ENCODE data around the gene PSTPIP1. TPM values are rescaled to one million over a fixed set of nuclear protein-coding genes. Genes with fewer than 3 reads are reported as not detected.

The PSTPIP1 gene
- total and polyA plus RNA-seq, 9 of the 15 experiments (the other 6 are each of a cell fraction or from before 2014, with no cell fraction given): not detected

DNA sequence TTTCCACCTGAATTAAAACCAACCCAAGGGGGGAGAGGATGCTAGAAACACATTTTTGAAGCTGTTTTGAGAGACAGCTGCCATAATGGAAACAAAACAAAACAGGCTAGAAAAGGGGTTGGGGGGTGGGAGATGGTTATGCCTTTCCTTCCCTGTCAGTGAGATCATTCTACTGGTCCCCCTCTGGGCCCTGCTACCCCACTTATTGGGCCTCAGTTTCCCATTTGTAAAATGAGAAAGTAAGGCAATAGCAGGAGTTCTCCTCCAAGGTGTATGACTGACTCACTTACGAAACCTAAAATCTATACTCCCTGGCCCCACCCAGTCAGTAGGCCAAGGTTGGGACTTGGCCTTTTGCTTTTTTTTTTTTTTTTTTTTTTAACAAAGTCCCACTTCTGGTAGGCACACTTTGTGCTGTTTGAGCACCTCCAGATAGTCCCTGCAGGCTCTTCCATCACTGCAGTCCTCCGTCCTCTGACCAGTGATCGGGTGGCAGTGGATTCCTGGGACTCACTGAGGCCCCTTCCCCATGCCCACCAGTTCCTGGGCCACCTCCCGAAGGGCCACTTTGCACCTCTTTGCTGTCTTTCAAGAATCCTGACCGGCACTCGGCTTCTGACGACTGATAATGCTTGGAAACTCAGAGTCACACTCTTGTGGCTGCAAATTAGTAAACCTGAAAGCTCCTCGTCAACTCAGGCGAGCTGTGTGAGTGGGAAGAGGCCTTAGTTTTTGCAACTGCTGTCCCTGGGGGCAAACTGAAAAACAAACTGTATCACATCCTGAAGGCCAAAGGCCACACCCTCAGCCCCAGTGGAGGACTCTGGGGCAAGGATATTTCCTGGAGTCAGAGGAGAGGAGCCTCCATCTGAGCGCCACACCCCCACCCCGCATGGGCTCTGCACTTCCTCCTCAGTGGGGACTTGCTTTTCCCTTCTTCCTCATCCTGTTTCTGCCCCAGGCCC, 6.7 kb upstream of the PSTPIP1 start:
- no peak overlapping the region for H3K9ac ChIP-seq (ENCODE audit: insufficient read depth in 1 of 2, low read depth in 2 of 2, low read length in 2 of 2)
- H3K9me1 ChIP-seq (ENCODE audit: control insufficient read depth, insufficient read depth, low read length): no peaks in the 10 kb centered on the region
- peak overlapping the region; percentile 59; the same call in 1 of the 2 replicates for H3K4me2 ChIP-seq (ENCODE audit: insufficient read depth, low read length)
- no peaks in the 10 kb centered on the region for H3K36me3 ChIP-seq (ENCODE audit: control insufficient read depth, insufficient read depth, low read length)
- H3K79me2 ChIP-seq (ENCODE audit: control insufficient read depth, insufficient read depth, low read length): no peaks in the 10 kb centered on the region
- H3K4me3 ChIP-seq: no peak overlapping the region
- no TSS peak for BruUV-seq (replicated peaks)
- peaks cover 10 to 39% of the 10 kb centered on the region in 2 experiments; a peak in 4 of 5 replicates for H3K27me3 ChIP-seq (ENCODE audit: control insufficient read depth in 2 of 2, insufficient read depth in 2 of 2, low read length in 2 of 2)
- CTCF ChIA-PET (ENCODE audit: low intra/inter-chr PET ratio): interaction anchor here (0.6 kb wide), 1 partner anchor 926 kb away, joined by 3 read pairs; no protein-coding TSS in a partner anchor
- POLR2A ChIA-PET: interaction anchor here (0.7 kb wide), 1 partner anchor 520 kb away, joined by 4 read pairs; no protein-coding TSS in a partner anchor
- peak; percentile 33 to 52 (median 36) for DNase-seq (ENCODE audit: extremely low read depth in 1 of 4, low spot score in 3 of 4)
- peak overlapping the region; percentile 79 for H2AFZ ChIP-seq (ENCODE audit: low read depth, low read length)
- in situ Hi-C loops (cut with MboI) (no loop called here), intact Hi-C loops (cut with micrococcal nuclease) (no loop called here)
- ATAC-seq: peak; percentile 76
- FAIRE-seq: no peak
- WGBS (ENCODE audit: insufficient coverage, low coverage, missing lambda C conversion rate): 32% methylated on average over 10 of the region's 11 CpGs
- H3K27ac ChIP-seq (ENCODE audit: extremely low read depth, low read depth, low read length): no peak overlapping the region
- peaks cover 0 to 6% of the 10 kb centered on the region in 2 experiments; a peak in 2 of 5 replicates for H3K4me1 ChIP-seq (replicated peaks in 1 of 2; ENCODE audit: control insufficient read depth in 2 of 2, insufficient read depth in 2 of 2, low read length in 2 of 2)
- no peaks in the 10 kb centered on the region for H3K9me3 ChIP-seq (replicated peaks; ENCODE audit: control insufficient read depth, insufficient read depth, low read depth, low read length)
- no peaks in the 10 kb centered on the region for H4K20me1 ChIP-seq (replicated peaks; ENCODE audit: control insufficient read depth, insufficient read depth, low read length)
- TF ChIP-seq ARHGAP35 (IDR thresholded peaks at IDR 0.05; ENCODE audit: partially characterized antibody) (no peak), ZNF311 (CRISPR knock-in tag; IDR thresholded peaks at IDR 0.05) (no peak), HDAC1 (IDR thresholded peaks at IDR 0.05) (no peak), RCOR1 (IDR thresholded peaks at IDR 0.05; ENCODE audit: borderline replicate concordance in 1 of 2, low read depth in 2 of 2, low read length in 2 of 2) (0 out of 4 replicates have a peak, but pooled peaks of 1 of the 2 experiments have one; percentile 4), JUND (IDR thresholded peaks at IDR 0.05; ENCODE audit: borderline replicate concordance, low read depth, low read length) (no peak), JUND (tag; IDR thresholded peaks at IDR 0.05; ENCODE audit: borderline replicate concordance, low read depth, low read length) (no peak), NR2C1 (IDR thresholded peaks at IDR 0.05) (no peak), NR2C1 (tag; IDR thresholded peaks at IDR 0.05) (0 out of 2 replicates have a peak, but pooled peaks have one; percentile 38), ZNF253 (CRISPR knock-in tag; conservative IDR thresholded peaks at IDR 0.05) (no peak), ELF1 (tag; IDR thresholded peaks at IDR 0.05) (0 out of 2 replicates have a peak, but pooled peaks have one; percentile 37), ZNF143 (CRISPR knock-in tag; IDR thresholded peaks at IDR 0.05) (no peak), GTF2F1 (IDR thresholded peaks at IDR 0.05; ENCODE audit: low read depth, low read length) (no peak), ZBTB26 (CRISPR knock-in tag; IDR thresholded peaks at IDR 0.05) (no peak), ZNF197 (CRISPR knock-in tag; IDR thresholded peaks at IDR 0.05; ENCODE audit: low read depth) (no peak), PHF20 (IDR thresholded peaks at IDR 0.05; ENCODE audit: partially characterized antibody) (peak; percentile 32), EGR1 (conservative IDR thresholded peaks at IDR 0.05) (no peak), BACH1 (tag; IDR thresholded peaks at IDR 0.05) (no peak), NR0B1 (IDR thresholded peaks at IDR 0.05; ENCODE audit: partially characterized antibody) (no peak), TCF3 (CRISPR knock-in tag; IDR thresholded peaks at IDR 0.05) (no peak)
- TF ChIP-seq, protein P1, sequence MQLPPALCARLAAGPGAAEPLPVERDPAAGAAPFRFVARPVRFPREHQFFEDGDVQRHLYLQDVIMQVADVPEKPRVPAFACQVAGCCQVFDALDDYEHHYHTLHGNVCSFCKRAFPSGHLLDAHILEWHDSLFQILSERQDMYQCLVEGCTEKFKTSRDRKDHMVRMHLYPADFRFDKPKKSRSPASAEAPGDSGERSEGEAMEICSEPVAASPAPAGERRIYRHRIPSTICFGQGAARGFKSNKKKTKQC (CRISPR knock-in tag; IDR thresholded peaks at IDR 0.05): no peak

Data from K562 (cell line).